ENCODE measurements around the gene OLFML3. TPM values are rescaled to one million over a fixed set of nuclear protein-coding genes. Genes with fewer than 3 reads are reported as not detected.
"Not testable (repeated sequence)": the region's sequence is repeated elsewhere in the genome, so short reads cannot be mapped to it uniquely, and the experiment has no call there.

OLFML3 gene
- total RNA-seq, 4 donors from 2014 or later: 20.2 to 28.3 (median 24.8) TPM

GRCh38 chr1:114000406-114000805, 21.1 kb downstream of the OLFML3 start:
- TF ChIP-seq POLR2A (IDR thresholded peaks at IDR 0.05) (no peak), CTCF (IDR thresholded peaks at IDR 0.05) (no peak)
- H3K27ac ChIP-seq: no peak overlapping the region
- intact Hi-C loops (cut with DNase I): no loop called here
- no peak overlapping the region for H3K4me3 ChIP-seq (replicated peaks in 1 of 3)
- H3K27me3 ChIP-seq: no peaks in the 10 kb centered on the region
- DNase-seq: no peak
- no peaks in the 10 kb centered on the region for H3K4me1 ChIP-seq
- H3K9me3 ChIP-seq: no peaks in the 10 kb centered on the region
- no peaks in the 10 kb centered on the region for H3K36me3 ChIP-seq

GRCh38 chr1:114002492-114003239, 23.4 kb downstream of the OLFML3 start:
- intact Hi-C loops (cut with DNase I): no loop called here
- Histone ChIP-seq H3K27ac (no peak overlapping the region), H3K27me3 (no peaks in the 10 kb centered on the region), H3K36me3 (no peaks in the 10 kb centered on the region), H3K4me1 (no peaks in the 10 kb centered on the region), H3K4me3 (replicated peaks in 1 of 3) (no peak overlapping the region), H3K9me3 (no peaks in the 10 kb centered on the region)
- TF ChIP-seq POLR2A (IDR thresholded peaks at IDR 0.05) (no peak), CTCF (IDR thresholded peaks at IDR 0.05) (no peak)
- 61 to 72% methylated on average over 14 to 15 of the region's 15 CpGs for WGBS, 2 donors
- no peak for DNase-seq

- no peaks in the 10 kb centered on the region for H3K9me3 ChIP-seq
- H3K4me3 ChIP-seq (replicated peaks in 1 of 3): no peak overlapping the region
- H3K27ac ChIP-seq: no peak overlapping the region
- 65 to 66% methylated on average over 5 of the region's 5 CpGs for WGBS, 2 donors
- TF ChIP-seq POLR2A (IDR thresholded peaks at IDR 0.05): no peak
- no peak for TF ChIP-seq CTCF (IDR thresholded peaks at IDR 0.05)
- DNase-seq: no peak
- H3K36me3 ChIP-seq: no peaks in the 10 kb centered on the region
- intact Hi-C loops (cut with DNase I): no loop called here
- no peaks in the 10 kb centered on the region for H3K4me1 ChIP-seq
- H3K27me3 ChIP-seq: no peaks in the 10 kb centered on the region
Observed at GRCh38 chr1:114003431-114003830, 24.2 kb downstream of the OLFML3 start.

- 83 to 94% methylated on average over 4 of the region's 4 CpGs for WGBS, 2 donors
- DNase-seq; H3K27me3 ChIP-seq; H3K27ac ChIP-seq; H3K4me3 ChIP-seq (replicated peaks in 1 of 3); H3K36me3 ChIP-seq; H3K4me1 ChIP-seq; H3K9me3 ChIP-seq; intact Hi-C loops (cut with DNase I): not testable (repeated sequence)
Observed at GRCh38 chr1:114006825-114007224, 27.6 kb downstream of the OLFML3 start.

- Histone ChIP-seq H3K36me3 (no peaks in the 10 kb centered on the region), H3K27ac (no peak overlapping the region), H3K4me3 (replicated peaks in 1 of 3) (no peak overlapping the region), H3K9me3 (no peaks in the 10 kb centered on the region), H3K27me3 (no peaks in the 10 kb centered on the region), H3K4me1 (no peaks in the 10 kb centered on the region)
- no peak for TF ChIP-seq POLR2A (IDR thresholded peaks at IDR 0.05)
- TF ChIP-seq CTCF (IDR thresholded peaks at IDR 0.05): no peak
- intact Hi-C loops (cut with DNase I): no loop called here
- 70 to 85% methylated on average over 2 of the region's 2 CpGs for WGBS, 2 donors
- no peak for DNase-seq
Observed at GRCh38 chr1:114008480-114008941, 29.2 kb downstream of the OLFML3 start.
